Upper lobe of right lung (tissue), 1 donor: ENCODE results near the gene STARD7. TPM values are rescaled to one million over a fixed set of nuclear protein-coding genes. Genes with fewer than 3 reads are reported as not detected.

Experiments
- ATAC-seq: fragments of 200-7000 bp; cut with Tn5 transposase; one replicate; pipeline ENCODE4 v1.9.1; 2020; ENCODE audit warnings: mild to moderate bottlenecking, moderate library complexity
- DNase-seq: peaks from one replicate; pipeline ENCODE4 v3.0.0-alpha.2; 2020
- H3K27ac ChIP-seq: fragments of 200-600 bp; one replicate; pipeline ENCODE4 v1.8.0; 2022
- H3K27me3 ChIP-seq: fragments of 200-600 bp; one replicate; pipeline ENCODE4 v1.8.0; 2022; ENCODE audit warnings: mild to moderate bottlenecking
- H3K36me3 ChIP-seq: fragments of 200-600 bp; one replicate; pipeline ENCODE4 v1.8.0; 2022
- H3K4me1 ChIP-seq: fragments of 200-600 bp; one replicate; pipeline ENCODE4 v1.8.0; 2022
- H3K4me3 ChIP-seq: fragments of 200-600 bp; one replicate; pipeline ENCODE4 v1.8.0; 2022; ENCODE audit warnings: mild to moderate bottlenecking
- H3K9me3 ChIP-seq: fragments of 200-600 bp; one replicate; pipeline ENCODE4 v1.8.0; 2022
- CTCF ChIP-seq: fragments of 200-600 bp; IDR thresholded peaks from one replicate; pipeline ENCODE4 v1.8.0; 2022; ENCODE audit warnings: antibody characterized with exemption
- intact Hi-C: fragments of 100-400 bp; cut with DNase I; formaldehyde crosslinking; loops from one replicate; pipeline ENCODE4 v1.11.0; 2022
- total RNA-seq: library from RNA; stranded (reverse); fragmentation: NEBNext Ultra II Directional; extraction: Animal tissue kit (Norgen Biotek cat#: 25700); gene quantifications from one replicate; pipeline ENCODE4 v1.2.1, GENCODE V29; 2021
- donor health status: DM: no; HTN: yes; CAD: no; lungs with severe emphysema.

The STARD7 gene
- total RNA-seq, 1 donor from 2014 or later = 156 TPM

GRCh38 chr2:96156011-96156820 lies 52.4 kb downstream of the STARD7 start:
- TF ChIP-seq CTCF = no peak
- DNase-seq (peak; percentile 44), ATAC-seq (no peak)
- Histone ChIP-seq H3K4me3 (no peak overlapping the region), H3K27ac (no peak overlapping the region), H3K9me3 (no peaks in the 10 kb centered on the region), H3K36me3 (no peaks in the 10 kb centered on the region), H3K4me1 (no peaks in the 10 kb centered on the region), H3K27me3 (no peaks in the 10 kb centered on the region)
- intact Hi-C loops = no loop called here

- intact Hi-C loops = no loop called here
- no peaks in the 10 kb centered on the region for H3K4me1 ChIP-seq
- no peaks in the 10 kb centered on the region for H3K36me3 ChIP-seq
- no peak overlapping the region for H3K27ac ChIP-seq
- DNase-seq (peak; percentile 56), ATAC-seq (no peak)
- no peak overlapping the region for H3K4me3 ChIP-seq
- H3K27me3 ChIP-seq = no peaks in the 10 kb centered on the region
- H3K9me3 ChIP-seq = no peaks in the 10 kb centered on the region
- TF ChIP-seq CTCF = no peak
These were observed 53.9 kb downstream of the STARD7 start for GRCh38 chr2:96154506-96155380.

GRCh38 chr2:96153991-96154431 lies 54.6 kb downstream of the STARD7 start:
- peak; percentile 56 for DNase-seq
- Histone ChIP-seq H3K9me3 (no peaks in the 10 kb centered on the region), H3K36me3 (no peaks in the 10 kb centered on the region), H3K4me3 (no peak overlapping the region), H3K27me3 (no peaks in the 10 kb centered on the region), H3K27ac (no peak overlapping the region), H3K4me1 (no peaks in the 10 kb centered on the region)
- no peak for TF ChIP-seq CTCF
- intact Hi-C loops = no loop called here
- no peak for ATAC-seq

GRCh38 chr2:96153291-96153713 lies 55.3 kb downstream of the STARD7 start:
- DNase-seq (peak; percentile 46), ATAC-seq (no peak)
- Histone ChIP-seq H3K36me3 (no peaks in the 10 kb centered on the region), H3K9me3 (no peaks in the 10 kb centered on the region), H3K27ac (no peak overlapping the region), H3K4me1 (peaks cover 4% of the 10 kb centered on the region), H3K4me3 (no peak overlapping the region), H3K27me3 (no peaks in the 10 kb centered on the region)
- TF ChIP-seq CTCF = no peak
- intact Hi-C loops = no loop called here

GRCh38 chr2:96152304-96153161 lies 56.1 kb downstream of the STARD7 start:
- Histone ChIP-seq H3K9me3 (no peaks in the 10 kb centered on the region), H3K4me3 (no peak overlapping the region), H3K4me1 (peaks cover 10% of the 10 kb centered on the region), H3K27ac (no peak overlapping the region), H3K27me3 (no peaks in the 10 kb centered on the region), H3K36me3 (no peaks in the 10 kb centered on the region)
- no peak for ATAC-seq
- intact Hi-C loops = no loop called here
- TF ChIP-seq CTCF = no peak
- peak; percentile 46 for DNase-seq
